OCI-LY1 (cell line): ENCODE measurements around the gene CLIC4.
"Not testable (repeated sequence)": the region's sequence is repeated elsewhere in the genome, so short reads cannot be mapped to it uniquely, and the experiment has no call there.

ENCODE experiments used
- H2AFZ ChIP-seq: fragments of 200-600 bp; sonication (generic), shearing (Covaris generic); 2 replicates; pipeline ENCODE4 v1.6.0; 2014; ENCODE audit warnings: antibody characterized with exemption, mild to moderate bottlenecking, low read length
- H3F3A ChIP-seq: fragments of 200-600 bp; sonication (generic), shearing (Covaris generic); 2 replicates; pipeline ENCODE4 v1.6.0; 2014; ENCODE audit warnings: mild to moderate bottlenecking, antibody characterized with exemption, low read length, moderate library complexity; ENCODE audit not compliant: insufficient read depth
- H3K27ac ChIP-seq: fragments of 200-600 bp; sonication (generic); 2 replicates; pipeline ENCODE4 v1.5.1; 2014; ENCODE audit warnings: low read length, mixed run types, mild to moderate bottlenecking, low read depth; ENCODE audit not compliant: poor library complexity, severe bottlenecking
- H3K27me3 ChIP-seq: fragments of 200-600 bp; sonication (generic); 2 replicates; pipeline ENCODE4 v1.6.0; 2014; ENCODE audit warnings: antibody characterized with exemption, mild to moderate bottlenecking, low read length, moderate library complexity; ENCODE audit not compliant: insufficient read depth
- H3K36me3 ChIP-seq: fragments of 200-600 bp; sonication (generic); 2 replicates; pipeline ENCODE4 v1.6.1; 2014; ENCODE audit warnings: mild to moderate bottlenecking, antibody characterized with exemption, low read length, moderate library complexity, mixed read lengths; ENCODE audit not compliant: insufficient read depth
- H3K4me1 ChIP-seq: fragments of 200-600 bp; sonication (generic); 2 replicates; pipeline ENCODE4 v1.5.1; 2014; ENCODE audit warnings: mild to moderate bottlenecking, low read length, moderate library complexity; ENCODE audit not compliant: insufficient read depth, severe bottlenecking
- H3K4me2 ChIP-seq: fragments of 200-600 bp; sonication (generic), shearing (Covaris generic); 2 replicates; pipeline ENCODE4 v1.6.1; 2014; ENCODE audit warnings: low read length
- H3K4me3 ChIP-seq: fragments of 200-600 bp; sonication (generic); 2 replicates; pipeline ENCODE4 v1.5.1; 2014; ENCODE audit warnings: low read length, low read depth, mild to moderate bottlenecking, mixed read lengths; ENCODE audit not compliant: poor library complexity, severe bottlenecking
- H3K79me2 ChIP-seq: fragments of 200-600 bp; shearing (Covaris generic); 2 replicates; pipeline ENCODE4 v1.6.1; 2016; ENCODE audit warnings: mixed run types, low read length, mixed read lengths; ENCODE audit not compliant: insufficient read depth
- H3K9ac ChIP-seq: fragments of 200-600 bp; sonication (generic), shearing (Covaris generic); 2 replicates; pipeline ENCODE4 v1.6.1; 2014; ENCODE audit warnings: mild to moderate bottlenecking, low read length, mixed read lengths
- H3K9me2 ChIP-seq: fragments of 200-600 bp; sonication (generic), shearing (Covaris generic); 2 replicates; pipeline ENCODE4 v1.6.1; 2014; ENCODE audit warnings: low read depth, mild to moderate bottlenecking, low read length, mixed read lengths
- H3K9me3 ChIP-seq: fragments of 200-600 bp; shearing (Covaris generic); 2 replicates; pipeline ENCODE4 v1.6.1; 2014; ENCODE audit warnings: low read length, mixed read lengths
- H4K20me1 ChIP-seq: fragments of 200-600 bp; sonication (generic), shearing (Covaris generic); 2 replicates; pipeline ENCODE4 v1.6.0; 2016; ENCODE audit warnings: mild to moderate bottlenecking, low read length; ENCODE audit not compliant: insufficient read depth
- CTCF ChIP-seq: fragments of 200-600 bp; sonication (generic), shearing (Covaris generic); IDR thresholded peaks from 2 replicates; pipeline ENCODE4 v1.5.1; 2017; ENCODE audit warnings: mild to moderate bottlenecking, antibody characterized with exemption, low read length, moderate library complexity, mixed read lengths
- EZH2 ChIP-seq: fragments of 200-600 bp; sonication (generic), shearing (Covaris generic); IDR thresholded peaks from 2 replicates; pipeline ENCODE4 v1.8.0; 2017; ENCODE audit warnings: borderline replicate concordance, mixed run types, mild to moderate bottlenecking, antibody characterized with exemption, low read length, moderate library complexity, mixed read lengths

Gene CLIC4

GRCh38 chr1:24796524-24796923 is 51.3 kb downstream of the CLIC4 start:
- Histone ChIP-seq H3F3A (no peaks in the 10 kb centered on the region), H3K27ac (no peak overlapping the region), H3K79me2 (peaks cover 55% of the 10 kb centered on the region), H3K27me3 (no peaks in the 10 kb centered on the region), H3K9ac (no peak overlapping the region), H3K4me2 (no peak overlapping the region), H3K4me1 (peaks cover 24% of the 10 kb centered on the region), H3K9me2 (no peaks in the 10 kb centered on the region), H3K36me3 (peaks cover 24% of the 10 kb centered on the region), H4K20me1 (no peaks in the 10 kb centered on the region), H3K4me3 (no peak overlapping the region), H2AFZ (no peak overlapping the region), H3K9me3 (0 out of 2 replicates have a peak, but pooled peaks cover 5% of the 10 kb centered on the region)
- TF ChIP-seq EZH2 (no peak), CTCF (no peak)

GRCh38 chr1:24799242-24799641 is 54.0 kb downstream of the CLIC4 start:
- not testable (repeated sequence) for H4K20me1 ChIP-seq, H3F3A ChIP-seq

GRCh38 chr1:24801176-24801575 is 55.9 kb downstream of the CLIC4 start:
- Histone ChIP-seq H3K79me2 (peaks cover 35% of the 10 kb centered on the region), H3K4me3 (no peak overlapping the region), H3F3A (no peaks in the 10 kb centered on the region), H3K4me2 (no peak overlapping the region), H3K9me3 (0 out of 2 replicates have a peak, but pooled peaks cover 5% of the 10 kb centered on the region), H3K36me3 (peaks cover 47% of the 10 kb centered on the region), H3K27me3 (no peaks in the 10 kb centered on the region), H3K4me1 (peaks cover 6% of the 10 kb centered on the region), H3K9ac (no peak overlapping the region), H4K20me1 (no peaks in the 10 kb centered on the region), H2AFZ (no peak overlapping the region), H3K27ac (peak overlapping the region; percentile 35), H3K9me2 (no peaks in the 10 kb centered on the region)
- TF ChIP-seq EZH2 = no peak
- TF ChIP-seq CTCF = no peak

More at GRCh38 chr1:24799242-24799641, 54.0 kb downstream of the CLIC4 start:
- H3K4me2 ChIP-seq, H3K9me2 ChIP-seq, H3K4me1 ChIP-seq, H3K4me3 ChIP-seq, H3K9ac ChIP-seq, H2AFZ ChIP-seq, H3K27me3 ChIP-seq, H3K9me3 ChIP-seq, H3K27ac ChIP-seq: not testable (repeated sequence)
- Histone ChIP-seq H3K36me3 (peaks cover 31% of the 10 kb centered on the region), H3K79me2 (peaks cover 44% of the 10 kb centered on the region)

- Histone ChIP-seq H3K27ac (no peak overlapping the region), H3K27me3 (no peaks in the 10 kb centered on the region), H4K20me1 (no peaks in the 10 kb centered on the region), H3K9ac (no peak overlapping the region), H3K9me3 (no peaks in the 10 kb centered on the region), H3K4me2 (no peak overlapping the region), H3K4me1 (peaks cover 6% of the 10 kb centered on the region), H3K4me3 (no peak overlapping the region), H3K79me2 (peaks cover 30% of the 10 kb centered on the region), H2AFZ (no peak overlapping the region), H3K9me2 (no peaks in the 10 kb centered on the region), H3K36me3 (peaks cover 41% of the 10 kb centered on the region), H3F3A (no peaks in the 10 kb centered on the region)
- TF ChIP-seq CTCF = no peak
- TF ChIP-seq EZH2 = no peak
Measured at GRCh38 chr1:24803220-24803619, 58.0 kb downstream of the CLIC4 start.
